Sigmoid colon (tissue), 7 donors: ENCODE measurements around the gene CDC7. TPM values are rescaled to one million over a fixed set of nuclear protein-coding genes. Genes with fewer than 3 reads are reported as not detected.

Experiments used
- DNase-seq: peaks from one replicate; pipeline ENCODE4 v3.0.0-alpha.2; 2019
- H3K27ac ChIP-seq, 4 donors: fragments of 200-600 bp; sonication (generic); one replicate each; pipeline ENCODE4 v1.5.1; 2016 to 2019; ENCODE audit warnings: mild to moderate bottlenecking in 1 of 4
- H3K27me3 ChIP-seq, 3 donors: fragments of 200-600 bp; sonication (generic); one replicate each; pipeline ENCODE4 v1.5.1; 2019; ENCODE audit warnings: mild to moderate bottlenecking in 1 of 3
- H3K36me3 ChIP-seq, 4 donors: fragments of 200-600 bp; sonication (generic); one replicate each; pipeline ENCODE4 v1.5.1; 2016 to 2019
- H3K4me1 ChIP-seq, 4 donors: fragments of 200-600 bp; sonication (generic); one replicate each; pipeline ENCODE4 v1.5.1; 2017 to 2019
- H3K4me3 ChIP-seq, 4 donors: fragments of 200-600 bp; sonication (generic); one replicate each; pipeline ENCODE4 v1.5.1; 2017 to 2019; ENCODE audit warnings: mild to moderate bottlenecking in 2 of 4, moderate library complexity in 1 of 4
- H3K9me3 ChIP-seq, 4 donors: fragments of 200-600 bp in 3 of 4; sonication (generic) in 3 of 4; one replicate each; pipeline versions ENCODE4 v1.5.1 to v1.6.1; 2013 to 2019
- EP300 ChIP-seq, 4 donors: sonication (generic); formaldehyde crosslinking; IDR thresholded peaks; one replicate each; pipeline ENCODE4 v1.6.1; 2017; ENCODE audit warnings: antibody characterized with exemption in 4 of 4
- POLR2A ChIP-seq, 2 donors: fragments of 450-650 bp; IDR thresholded peaks; one replicate each; pipeline ENCODE4 v1.6.1; 2016; ENCODE audit warnings: antibody characterized with exemption in 2 of 2, mild to moderate bottlenecking in 2 of 2, moderate library complexity in 2 of 2
- POLR2AphosphoS5 ChIP-seq, 4 donors: sonication (generic); formaldehyde crosslinking; IDR thresholded peaks; one replicate each; pipeline ENCODE4 v1.6.1; 2017; ENCODE audit warnings: antibody characterized with exemption in 4 of 4
- WGBS, 2 donors: extraction: QIAGEN DNeasy Blood & Tissue Kit; methylation state at CpG; one replicate each; pipeline ENCODE4 v1.1.7; 2013; 5-methylcytosine and 5-hydroxymethylcytosine counted together
- intact Hi-C: fragments of 100-400 bp; cut with DNase I; formaldehyde crosslinking; loops from one replicate; pipeline ENCODE4 v1.15.1; 2023
- polyA plus RNA-seq, 3 donors: library from polyadenylated mRNA; stranded (reverse); fragments of 200-250 nt; gene quantifications; one replicate each; pipeline ENCODE4 v1.2.3, GENCODE V29; 2013
- total RNA-seq, 4 donors: library from RNA; depleted of rRNA; stranded (reverse); fragments of >200 nt; gene quantifications; one replicate each; pipeline ENCODE4 v1.1.0, GENCODE V29; 2016
- TF ChIP-seq, protein P1 (sequence below), 4 experiments: fragments of 450-650 bp in 3 of 4; fragments of 200-600 bp in 1 of 4; IDR thresholded peaks; one replicate each; pipeline ENCODE4 v1.5.1; 2016 to 2019; ENCODE audit warnings: antibody characterized with exemption in 4 of 4, mild to moderate bottlenecking in 3 of 4, moderate library complexity in 2 of 4
- donor health status: healthy with polysubstance abuse.
- donor health status: Bipolar disorder and iron deficiency.
- donor health status: healthy.

CDC7 gene
- total and polyA plus RNA-seq, 7 donors: 0.36 to 5.1 (median 2.0) TPM

DNA sequence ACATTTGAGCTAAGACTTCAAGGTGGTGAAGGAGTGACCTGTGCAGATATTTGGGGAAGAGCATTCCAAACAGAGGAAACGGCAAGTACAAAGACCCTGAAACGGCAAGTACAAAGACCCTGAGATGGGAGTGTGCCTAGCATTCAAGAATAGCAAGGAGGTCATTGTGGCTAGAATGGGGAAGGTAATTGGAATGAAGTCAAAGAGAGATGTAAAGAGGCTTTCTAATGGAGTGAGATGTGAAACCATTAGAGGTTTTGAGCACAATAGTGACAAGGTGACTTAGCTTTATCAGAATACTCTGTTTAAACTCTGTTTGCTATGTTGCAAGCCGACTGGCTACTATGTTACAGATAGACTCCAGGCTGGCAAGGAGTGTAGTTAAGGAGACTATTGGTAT lies 4.4 kb downstream of the CDC7 start:
- Histone ChIP-seq H3K27ac (no peak overlapping the region), H3K4me3 (no peak overlapping the region), H3K27me3 (no peaks in the 10 kb centered on the region), H3K4me1 (peaks cover 0 to 15% (median 13%) of the 10 kb centered on the region in 4 donors), H3K9me3 (no peaks in the 10 kb centered on the region), H3K36me3 (no peaks in the 10 kb centered on the region)
- DNase-seq: no peak
- TF ChIP-seq, protein P1, sequence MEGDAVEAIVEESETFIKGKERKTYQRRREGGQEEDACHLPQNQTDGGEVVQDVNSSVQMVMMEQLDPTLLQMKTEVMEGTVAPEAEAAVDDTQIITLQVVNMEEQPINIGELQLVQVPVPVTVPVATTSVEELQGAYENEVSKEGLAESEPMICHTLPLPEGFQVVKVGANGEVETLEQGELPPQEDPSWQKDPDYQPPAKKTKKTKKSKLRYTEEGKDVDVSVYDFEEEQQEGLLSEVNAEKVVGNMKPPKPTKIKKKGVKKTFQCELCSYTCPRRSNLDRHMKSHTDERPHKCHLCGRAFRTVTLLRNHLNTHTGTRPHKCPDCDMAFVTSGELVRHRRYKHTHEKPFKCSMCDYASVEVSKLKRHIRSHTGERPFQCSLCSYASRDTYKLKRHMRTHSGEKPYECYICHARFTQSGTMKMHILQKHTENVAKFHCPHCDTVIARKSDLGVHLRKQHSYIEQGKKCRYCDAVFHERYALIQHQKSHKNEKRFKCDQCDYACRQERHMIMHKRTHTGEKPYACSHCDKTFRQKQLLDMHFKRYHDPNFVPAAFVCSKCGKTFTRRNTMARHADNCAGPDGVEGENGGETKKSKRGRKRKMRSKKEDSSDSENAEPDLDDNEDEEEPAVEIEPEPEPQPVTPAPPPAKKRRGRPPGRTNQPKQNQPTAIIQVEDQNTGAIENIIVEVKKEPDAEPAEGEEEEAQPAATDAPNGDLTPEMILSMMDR (IDR thresholded peaks at IDR 0.05): no peak
- TF ChIP-seq EP300 (IDR thresholded peaks at IDR 0.05) (no peak), POLR2A (IDR thresholded peaks at IDR 0.05) (no peak), POLR2AphosphoS5 (IDR thresholded peaks at IDR 0.05) (no peak)
- intact Hi-C loops: no loop called here
- WGBS, 2 donors: 85 to 87% methylated on average over 3 of the region's 3 CpGs

- DNase-seq: no peak
- Histone ChIP-seq H3K9me3 (no peaks in the 10 kb centered on the region), H3K36me3 (no peaks in the 10 kb centered on the region), H3K4me1 (peaks cover 0 to 11% (median 9%) of the 10 kb centered on the region in 4 donors), H3K27ac (no peak overlapping the region), H3K27me3 (no peaks in the 10 kb centered on the region), H3K4me3 (no peak overlapping the region)
- WGBS, 2 donors: 82 to 86% methylated on average over 4 of the region's 4 CpGs
- intact Hi-C loops: no loop called here
- TF ChIP-seq EP300 (IDR thresholded peaks at IDR 0.05): no peak
- TF ChIP-seq POLR2AphosphoS5 (IDR thresholded peaks at IDR 0.05): no peak
- TF ChIP-seq, protein P1 (IDR thresholded peaks at IDR 0.05): no peak
- TF ChIP-seq POLR2A (IDR thresholded peaks at IDR 0.05): no peak
These were observed 5.4 kb downstream of the CDC7 start for GRCh38 chr1:91506071-91506470.

- no peak overlapping the region for H3K27ac ChIP-seq
- H3K4me1 ChIP-seq: no peaks in the 10 kb centered on the region
- H3K9me3 ChIP-seq: no peaks in the 10 kb centered on the region
- no peaks in the 10 kb centered on the region for H3K27me3 ChIP-seq
- H3K4me3 ChIP-seq: no peak overlapping the region
- WGBS, 2 donors: 94 to 97% methylated on average over 2 of the region's 2 CpGs
- TF ChIP-seq POLR2AphosphoS5 (IDR thresholded peaks at IDR 0.05): no peak
- intact Hi-C loops: no loop called here
- H3K36me3 ChIP-seq: no peaks in the 10 kb centered on the region
- DNase-seq: no peak
These were observed 6.7 kb downstream of the CDC7 start for GRCh38 chr1:91507328-91507727.

DNA sequence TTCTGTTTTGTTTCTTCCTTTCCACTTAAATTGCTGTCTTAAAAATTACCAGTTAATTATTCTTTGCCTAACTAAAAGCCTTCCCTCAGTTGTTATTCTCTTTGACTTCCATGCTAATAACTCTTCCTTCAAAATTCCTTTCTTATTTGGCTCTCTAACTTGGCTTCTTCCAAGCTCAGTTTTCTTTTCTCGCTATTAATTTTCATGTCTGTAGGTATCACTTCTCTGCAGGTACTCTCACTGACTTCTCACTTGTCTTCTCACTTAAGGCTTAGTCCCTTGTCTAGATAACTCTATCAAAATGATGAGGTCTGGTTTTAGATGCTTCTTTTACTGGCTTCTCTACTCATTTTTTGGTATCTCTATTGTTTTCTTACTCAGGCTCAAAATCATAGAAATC lies 10.1 kb downstream of the CDC7 start:
- no peak for DNase-seq
- intact Hi-C loops: loop anchor here (1.0 to 10.0 kb wide), 3 partner anchors 114 to 418 kb away; no protein-coding TSS in a partner anchor
- no peak overlapping the region for H3K4me3 ChIP-seq
- no peaks in the 10 kb centered on the region for H3K27me3 ChIP-seq
- no peaks in the 10 kb centered on the region for H3K36me3 ChIP-seq
- WGBS, 2 donors: 89 to 96% methylated on average over 1 of the region's 1 CpG
- H3K4me1 ChIP-seq: peaks cover 0 to 21% (median 0%) of the 10 kb centered on the region in 4 donors
- TF ChIP-seq POLR2AphosphoS5 (IDR thresholded peaks at IDR 0.05): no peak
- no peak for TF ChIP-seq EP300 (IDR thresholded peaks at IDR 0.05)
- no peak for TF ChIP-seq POLR2A (IDR thresholded peaks at IDR 0.05)
- TF ChIP-seq, protein P1 (IDR thresholded peaks at IDR 0.05): no peak
- H3K27ac ChIP-seq: no peak overlapping the region
- H3K9me3 ChIP-seq: no peaks in the 10 kb centered on the region

- no peaks in the 10 kb centered on the region for H3K9me3 ChIP-seq
- intact Hi-C loops: loop anchor here (1.0 to 10.0 kb wide), 3 partner anchors 113 to 417 kb away; no protein-coding TSS in a partner anchor
These were observed 10.7 kb downstream of the CDC7 start for GRCh38 chr1:91511386-91511785.

More at GRCh38 chr1:91511386-91511785, 10.7 kb downstream of the CDC7 start:
- no peak overlapping the region for H3K27ac ChIP-seq
- TF ChIP-seq POLR2A (IDR thresholded peaks at IDR 0.05) (no peak), POLR2AphosphoS5 (IDR thresholded peaks at IDR 0.05) (no peak)
- TF ChIP-seq, protein P1 (IDR thresholded peaks at IDR 0.05): peak; percentile 48 to 70 (median 60)
- WGBS, 2 donors: 33 to 47% methylated on average over 3 of the region's 3 CpGs
- peaks cover 0 to 21% (median 0%) of the 10 kb centered on the region in 4 donors for H3K4me1 ChIP-seq
- H3K36me3 ChIP-seq: no peaks in the 10 kb centered on the region
- H3K27me3 ChIP-seq: no peaks in the 10 kb centered on the region
- no peak overlapping the region for H3K4me3 ChIP-seq
- DNase-seq: no peak
